Memory B cell (primary cell): ENCODE results near the gene SLC15A3.

Source experiments
- ATAC-seq: fragments of 150-1000 bp; cut with Tn5 transposase; 2 replicates; pipeline ENCODE4 v1.10.0; 2021; ENCODE audit warnings: low read depth, mild to moderate bottlenecking, moderate library complexity
- DNase-seq, 2 donors: peaks; one replicate each; pipeline ENCODE4 v3.0.0; 2022; ENCODE audit warnings: low spot score in 2 of 2
- H3K27ac Mint-ChIP-seq: one replicate; pipeline ENCODE4 v1.8.0; 2022; ENCODE audit warnings: mild to moderate bottlenecking, moderate library complexity, mixed read lengths
- H3K27me3 Mint-ChIP-seq: one replicate; pipeline ENCODE4 v1.8.0; 2022; ENCODE audit warnings: mixed read lengths
- H3K36me3 Mint-ChIP-seq: one replicate; pipeline ENCODE4 v1.8.0; 2022; ENCODE audit warnings: mild to moderate bottlenecking, mixed read lengths
- H3K4me1 Mint-ChIP-seq: one replicate; pipeline ENCODE4 v1.8.0; 2022; ENCODE audit warnings: mixed read lengths
- H3K4me3 Mint-ChIP-seq: one replicate; pipeline ENCODE4 v1.8.0; 2022; ENCODE audit warnings: mild to moderate bottlenecking, moderate library complexity, mixed read lengths
- H3K9me3 Mint-ChIP-seq: one replicate; pipeline ENCODE4 v1.8.0; 2022; ENCODE audit warnings: mixed read lengths

The SLC15A3 gene

DNA sequence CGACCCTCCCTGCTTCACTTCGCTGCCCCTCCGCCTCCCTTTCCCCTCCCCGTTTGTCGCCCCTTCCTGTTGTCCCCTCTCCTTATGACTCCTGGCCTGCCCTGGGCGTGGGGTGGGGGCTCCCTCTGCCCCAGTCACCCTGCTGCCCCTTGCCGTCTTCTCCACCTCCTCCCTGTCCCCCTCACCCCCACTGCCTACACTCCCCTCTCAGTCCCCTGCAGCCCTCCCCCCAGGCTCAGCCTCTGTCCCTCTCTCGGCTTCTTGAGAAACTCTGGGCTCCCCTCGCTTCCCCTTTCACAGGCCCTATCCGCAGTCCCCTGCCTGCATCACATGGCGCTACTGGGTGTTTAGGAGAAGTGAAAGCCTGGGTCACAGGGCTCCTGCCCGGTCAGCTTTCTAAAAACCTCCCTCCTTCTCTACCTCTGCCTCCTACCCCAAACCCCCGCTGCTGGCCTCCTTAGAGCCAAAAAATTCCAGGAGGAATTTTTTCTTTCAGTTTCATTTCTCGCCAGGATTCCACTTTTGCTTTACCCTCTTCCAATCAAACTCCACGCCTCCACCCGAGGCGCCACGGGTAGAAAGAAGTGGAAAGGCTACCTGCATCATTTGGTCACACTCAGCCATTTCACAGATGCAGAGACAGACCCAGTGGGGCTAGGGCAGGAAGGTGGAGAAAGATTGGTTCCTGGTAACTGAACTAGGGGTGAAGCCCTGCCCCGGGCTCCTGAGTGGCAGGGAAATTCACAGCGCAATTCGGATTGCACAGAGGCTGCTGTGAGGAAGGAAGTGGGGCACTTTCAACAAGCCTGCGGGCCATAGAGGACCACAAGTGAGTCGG lies at the start of gene SLC15A3:
Gene SLC15A3, minus strand, starts transcription at position 273 of the 838 bp plus-strand sequence. CDS start 625 bp downstream, outside the sequence.
- H3K36me3 Mint-ChIP-seq = peaks cover 2% of the 10 kb centered on the region
- peak within 1 kb of the TSS; percentile 98 for H3K27ac Mint-ChIP-seq
- H3K4me3 Mint-ChIP-seq = peak within 1 kb of the TSS; percentile 97
- no peaks in the 10 kb centered on the region for H3K27me3 Mint-ChIP-seq
- no peaks in the 10 kb centered on the region for H3K9me3 Mint-ChIP-seq
- H3K4me1 Mint-ChIP-seq = peaks cover 44% of the 10 kb centered on the region
- DNase-seq = peak; percentile 66 to 77
- peak; percentile 83 for ATAC-seq

DNA sequence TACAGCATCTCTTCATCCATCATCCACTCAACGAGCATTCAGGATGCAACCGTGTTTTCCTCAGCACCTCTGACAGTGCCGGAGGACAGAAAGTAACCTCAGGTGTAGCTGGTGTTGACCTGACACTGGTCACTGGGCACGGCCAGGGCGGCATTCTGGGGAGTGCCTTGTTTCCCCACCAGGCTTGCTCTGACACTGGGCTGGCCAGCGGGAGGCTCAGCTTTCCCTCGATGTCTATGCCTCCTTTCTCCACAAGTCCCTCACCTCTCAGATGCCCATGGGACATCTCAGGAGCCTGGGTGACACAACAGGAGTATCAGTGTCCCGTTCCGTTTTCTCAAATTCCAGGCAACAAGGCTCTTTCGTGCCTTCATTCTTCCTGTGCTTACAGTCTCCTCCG lies 48.5 kb upstream of the SLC15A3 start:
- H3K36me3 Mint-ChIP-seq = peaks cover 1% of the 10 kb centered on the region
- no peak for ATAC-seq
- peaks cover 1% of the 10 kb centered on the region for H3K27me3 Mint-ChIP-seq
- H3K4me3 Mint-ChIP-seq = no peak overlapping the region
- no peaks in the 10 kb centered on the region for H3K4me1 Mint-ChIP-seq
- no peaks in the 10 kb centered on the region for H3K9me3 Mint-ChIP-seq
- DNase-seq = no peak
- no peak overlapping the region for H3K27ac Mint-ChIP-seq

DNA sequence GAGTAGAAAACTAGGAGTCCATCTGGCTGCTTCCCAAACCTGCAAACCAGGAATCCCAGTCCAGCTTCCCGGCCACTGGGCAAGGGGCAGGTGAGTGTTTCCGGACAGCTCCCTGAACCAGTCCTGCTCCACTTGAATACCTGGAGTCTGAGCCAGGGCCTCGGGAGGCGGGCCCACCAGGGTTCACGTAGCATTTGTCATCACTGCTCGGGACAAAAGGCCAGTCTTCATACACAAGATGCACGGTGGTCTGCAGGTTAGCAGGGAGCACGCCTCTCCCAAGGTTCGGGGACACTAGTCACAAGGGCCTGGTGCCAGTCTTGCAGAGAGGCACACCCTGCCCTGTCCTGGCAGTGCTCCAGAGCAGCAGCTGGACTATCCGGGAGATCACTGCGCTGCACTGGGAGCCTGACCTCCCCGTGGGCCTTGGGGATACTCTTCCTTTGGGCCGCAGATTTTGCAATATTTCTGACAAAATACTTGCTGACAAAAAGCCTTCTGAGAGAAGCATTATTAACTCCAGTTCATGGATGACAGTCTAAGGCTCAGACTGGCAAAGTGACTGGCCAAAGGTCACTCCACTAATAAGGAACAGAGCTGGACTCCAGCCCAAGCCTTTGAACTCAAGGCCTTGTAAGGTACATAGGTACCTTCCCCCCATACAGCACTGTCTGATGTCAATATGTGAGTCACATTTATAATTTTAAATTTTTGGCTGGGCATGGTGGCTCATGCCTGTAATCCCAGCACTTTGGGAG lies 44.6 kb upstream of the SLC15A3 start:
- H3K27ac Mint-ChIP-seq = no peak overlapping the region
- H3K4me3 Mint-ChIP-seq = no peak overlapping the region
- DNase-seq (no peak), ATAC-seq (no peak)
- no peaks in the 10 kb centered on the region for H3K9me3 Mint-ChIP-seq
- H3K4me1 Mint-ChIP-seq = no peaks in the 10 kb centered on the region
- peaks cover 6% of the 10 kb centered on the region for H3K27me3 Mint-ChIP-seq
- H3K36me3 Mint-ChIP-seq = peaks cover 1% of the 10 kb centered on the region

DNA sequence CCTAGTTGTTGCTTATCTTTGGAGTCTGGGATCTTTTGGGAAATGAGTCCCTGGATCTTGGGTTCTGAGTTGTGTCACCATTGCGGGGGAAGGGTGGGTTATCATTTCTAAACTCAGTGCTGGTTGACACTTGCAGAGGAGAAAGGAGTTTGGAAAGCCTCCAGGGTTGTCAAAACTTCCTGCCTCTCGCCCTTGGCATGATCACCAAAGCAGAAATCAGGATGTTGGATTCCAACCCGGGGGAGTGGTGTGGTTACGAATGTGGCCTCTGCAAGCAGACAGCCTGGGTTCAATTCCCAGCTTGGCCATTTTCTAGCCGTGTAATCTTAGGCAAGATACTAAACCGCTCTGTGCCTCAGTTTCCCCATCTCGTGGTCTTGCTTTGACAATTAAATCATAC lies 43.8 kb upstream of the SLC15A3 start:
- no peak for ATAC-seq
- H3K27ac Mint-ChIP-seq = no peak overlapping the region
- peaks cover 6% of the 10 kb centered on the region for H3K27me3 Mint-ChIP-seq
- no peaks in the 10 kb centered on the region for H3K9me3 Mint-ChIP-seq
- no peaks in the 10 kb centered on the region for H3K4me1 Mint-ChIP-seq
- peaks cover 1% of the 10 kb centered on the region for H3K36me3 Mint-ChIP-seq
- no peak for DNase-seq
- H3K4me3 Mint-ChIP-seq = no peak overlapping the region

GRCh38 chr11:60994541-60995080 lies 42.6 kb upstream of the SLC15A3 start:
- peaks cover 1% of the 10 kb centered on the region for H3K36me3 Mint-ChIP-seq
- peaks cover 6% of the 10 kb centered on the region for H3K27me3 Mint-ChIP-seq
- H3K9me3 Mint-ChIP-seq = no peaks in the 10 kb centered on the region
- ATAC-seq (no peak), DNase-seq (no peak)
- peaks cover under 1% of the 10 kb centered on the region for H3K4me1 Mint-ChIP-seq
- H3K27ac Mint-ChIP-seq = no peak overlapping the region
- no peak overlapping the region for H3K4me3 Mint-ChIP-seq

DNA sequence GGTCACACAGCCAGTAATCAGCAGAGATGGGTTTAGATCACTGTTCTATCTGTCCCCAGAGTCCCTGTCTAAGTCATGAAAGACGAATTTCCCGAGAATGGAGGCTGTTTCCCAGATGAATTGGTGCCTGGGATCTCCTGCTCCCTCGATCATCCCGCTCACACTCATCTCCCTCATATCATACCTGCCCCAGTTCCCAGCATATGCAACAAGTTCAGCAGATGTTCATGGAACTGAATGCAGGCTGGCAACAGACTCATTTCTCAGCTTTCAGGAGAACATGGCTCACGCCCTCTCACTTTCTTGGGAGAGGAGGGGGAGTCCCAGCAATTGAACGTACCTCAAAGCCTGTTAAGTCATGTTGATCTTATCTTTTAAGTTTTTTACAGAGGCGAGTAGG lies 41.6 kb upstream of the SLC15A3 start:
- H3K36me3 Mint-ChIP-seq = peaks cover 1% of the 10 kb centered on the region
- no peak overlapping the region for H3K27ac Mint-ChIP-seq
- ATAC-seq (no peak), DNase-seq (no peak)
- H3K9me3 Mint-ChIP-seq = no peaks in the 10 kb centered on the region
- no peak overlapping the region for H3K4me3 Mint-ChIP-seq
- H3K27me3 Mint-ChIP-seq = peaks cover 6% of the 10 kb centered on the region
- peaks cover 9% of the 10 kb centered on the region for H3K4me1 Mint-ChIP-seq

GRCh38 chr11:60992842-60993409 lies 41.0 kb upstream of the SLC15A3 start:
- peaks cover 1% of the 10 kb centered on the region for H3K36me3 Mint-ChIP-seq
- H3K4me1 Mint-ChIP-seq = peaks cover 9% of the 10 kb centered on the region
- peaks cover 6% of the 10 kb centered on the region for H3K27me3 Mint-ChIP-seq
- no peaks in the 10 kb centered on the region for H3K9me3 Mint-ChIP-seq
- no peak overlapping the region for H3K4me3 Mint-ChIP-seq
- no peak overlapping the region for H3K27ac Mint-ChIP-seq
- DNase-seq = no peak
- ATAC-seq = no peak

- no peak for DNase-seq
- H3K4me1 Mint-ChIP-seq = peaks cover 14% of the 10 kb centered on the region
- H3K4me3 Mint-ChIP-seq = no peak overlapping the region
- no peak for ATAC-seq
- H3K27me3 Mint-ChIP-seq = peaks cover 4% of the 10 kb centered on the region
- no peaks in the 10 kb centered on the region for H3K9me3 Mint-ChIP-seq
- H3K36me3 Mint-ChIP-seq = peaks cover under 1% of the 10 kb centered on the region
- no peak overlapping the region for H3K27ac Mint-ChIP-seq
These were observed 39.5 kb upstream of the SLC15A3 start for GRCh38 chr11:60991457-60991856.

GRCh38 chr11:60989093-60989650 lies 37.2 kb upstream of the SLC15A3 start:
- peaks cover 4% of the 10 kb centered on the region for H3K27me3 Mint-ChIP-seq
- H3K4me1 Mint-ChIP-seq = peaks cover 17% of the 10 kb centered on the region
- peak overlapping the region; percentile 58 for H3K4me3 Mint-ChIP-seq
- H3K9me3 Mint-ChIP-seq = no peaks in the 10 kb centered on the region
- H3K36me3 Mint-ChIP-seq = no peaks in the 10 kb centered on the region
- DNase-seq = peak in 1 of 2 donors; percentile 37
- H3K27ac Mint-ChIP-seq = peak overlapping the region; percentile 73
- ATAC-seq = peak; percentile 75

DNA sequence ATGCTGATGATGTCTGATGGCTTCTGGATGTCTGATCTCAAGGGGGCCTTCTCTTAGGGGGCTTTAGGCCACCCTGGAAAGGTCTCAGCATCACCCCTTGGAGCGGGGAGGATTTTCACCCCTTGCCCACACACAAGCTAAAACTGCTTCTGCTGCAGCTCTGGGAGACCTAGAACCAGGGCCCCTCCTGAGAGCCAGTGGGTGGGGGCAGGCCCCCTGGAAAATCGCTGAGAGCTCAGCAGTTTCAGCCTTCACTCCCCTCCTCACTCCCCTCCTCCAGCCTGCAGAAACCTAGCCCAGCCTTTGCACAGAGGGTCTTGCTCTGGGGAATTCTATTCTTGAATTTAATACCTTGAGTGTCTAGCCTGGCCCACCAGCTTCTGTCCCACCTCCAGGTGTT lies 36.7 kb upstream of the SLC15A3 start:
- Mint-ChIP-seq H3K36me3 (no peaks in the 10 kb centered on the region), H3K27ac (peak overlapping the region; percentile 73), H3K9me3 (no peaks in the 10 kb centered on the region), H3K4me3 (no peak overlapping the region), H3K27me3 (peaks cover 2% of the 10 kb centered on the region), H3K4me1 (peaks cover 20% of the 10 kb centered on the region)
- ATAC-seq (no peak), DNase-seq (no peak)

- peaks cover 21% of the 10 kb centered on the region for H3K4me1 Mint-ChIP-seq
- no peaks in the 10 kb centered on the region for H3K27me3 Mint-ChIP-seq
- no peaks in the 10 kb centered on the region for H3K36me3 Mint-ChIP-seq
- no peak for ATAC-seq
- H3K27ac Mint-ChIP-seq = peak overlapping the region; percentile 88
- H3K9me3 Mint-ChIP-seq = no peaks in the 10 kb centered on the region
- H3K4me3 Mint-ChIP-seq = no peak overlapping the region
- no peak for DNase-seq
These were observed 35.8 kb upstream of the SLC15A3 start for GRCh38 chr11:60987577-60988277.

- H3K9me3 Mint-ChIP-seq = no peaks in the 10 kb centered on the region
- peaks cover 21% of the 10 kb centered on the region for H3K4me1 Mint-ChIP-seq
- H3K4me3 Mint-ChIP-seq = peak overlapping the region; percentile 27
- DNase-seq (peak in 1 of 2 donors; percentile 35), ATAC-seq (peak; percentile 88)
- no peaks in the 10 kb centered on the region for H3K36me3 Mint-ChIP-seq
- H3K27ac Mint-ChIP-seq = peak overlapping the region; percentile 88
- H3K27me3 Mint-ChIP-seq = no peaks in the 10 kb centered on the region
These were observed 34.3 kb upstream of the SLC15A3 start for GRCh38 chr11:60985991-60986915.
